Measurements from ENCODE around the gene TBC1D1.

- no peak for TF ChIP-seq CTCF (IDR thresholded peaks at IDR 0.05; ENCODE audit: low read depth, low read length, poor library complexity, severe bottlenecking)
- no peak for TF ChIP-seq EZH2phosphoT487 (IDR thresholded peaks at IDR 0.05; ENCODE audit: borderline replicate concordance, low read length)
Observed at GRCh38 chr4:38176165-38176564, 285.3 kb downstream of the TBC1D1 start.

All from DOHH2 (cell line).